HepG2 (cell line): ENCODE data around the gene C11orf68. TPM values are rescaled to one million over a fixed set of nuclear protein-coding genes. Genes with fewer than 3 reads are reported as not detected.

Source experiments
- AGO2 ChIP-seq: fragments of 200-400 bp; formaldehyde crosslinking; optimal IDR thresholded peaks from 2 replicates; pipeline ENCODE3; 2017; ENCODE audit warnings: mild to moderate bottlenecking, low read depth, low read length, moderate library complexity
- CREBL2 ChIP-seq: sonication (generic); formaldehyde crosslinking; IDR thresholded peaks from 2 replicates; pipeline ENCODE4 v1.8.1; 2023; ENCODE audit warnings: missing genetic modification reagents, mild to moderate bottlenecking, borderline replicate concordance
- DNMT3B ChIP-seq: conservative IDR thresholded peaks from 2 replicates; pipeline ENCODE4 v1.6.1; 2016; ENCODE audit warnings: missing biosample characterization, control low read depth
- EP300 ChIP-seq, 3 experiments: sonication (generic) in 1 of 3; formaldehyde crosslinking in 1 of 3; IDR thresholded peaks; 2 replicates each; pipeline versions ENCODE4 v1.5.1 to v1.6.1; 2011 to 2020; ENCODE audit warnings: low read depth in 2 of 3, low read length in 2 of 3, borderline replicate concordance in 1 of 3, improper control_type of control experiment in 1 of 3, mild to moderate bottlenecking in 1 of 3, missing genetic modification reagents in 1 of 3, moderate library complexity in 1 of 3
- GATAD2A ChIP-seq: IDR thresholded peaks from 2 replicates; pipeline ENCODE4 v1.6.1; 2016
- KDM2A ChIP-seq: sonication (generic); formaldehyde crosslinking; IDR thresholded peaks from 2 replicates; pipeline ENCODE4 v1.4.0; 2020; ENCODE audit warnings: low read depth, missing genetic modification reagents, borderline replicate concordance
- MEIS2 ChIP-seq: sonication (generic); formaldehyde crosslinking; IDR thresholded peaks from 2 replicates; pipeline ENCODE4 v1.9.0; 2021; ENCODE audit warnings: mild to moderate bottlenecking, missing genetic modification reagents
- MXI1 ChIP-seq: IDR thresholded peaks from 3 replicates; pipeline ENCODE4 v1.6.1; 2012; ENCODE audit warnings: low read depth, low read length, inconsistent platforms, borderline replicate concordance
- NFRKB ChIP-seq: fragments of 450-650 bp; IDR thresholded peaks from 2 replicates; pipeline ENCODE4 v1.6.1; 2017
- POGK ChIP-seq: sonication (generic); formaldehyde crosslinking; conservative IDR thresholded peaks from 2 replicates; pipeline ENCODE4 v1.8.0; 2022; ENCODE audit warnings: mild to moderate bottlenecking, moderate library complexity, missing genetic modification reagents
- PRDM10 ChIP-seq: sonication (generic); formaldehyde crosslinking; IDR thresholded peaks from 2 replicates; pipeline ENCODE4 v1.4.0; 2020; ENCODE audit warnings: low read depth, missing genetic modification reagents
- PRMT3 ChIP-seq: sonication (generic); formaldehyde crosslinking; IDR thresholded peaks from 2 replicates; pipeline ENCODE4 v1.8.1; 2022; ENCODE audit warnings: low read depth, mild to moderate bottlenecking, moderate library complexity, missing genetic modification reagents, borderline replicate concordance
- TSC22D2 ChIP-seq: sonication (generic); formaldehyde crosslinking; IDR thresholded peaks from 2 replicates; pipeline ENCODE4 v1.5.1; 2020; ENCODE audit warnings: missing genetic modification reagents, mild to moderate bottlenecking, borderline replicate concordance
- UBTF ChIP-seq: sonication (generic); formaldehyde crosslinking; IDR thresholded peaks from 2 replicates; pipeline ENCODE4 v1.4.0; 2020; ENCODE audit warnings: mild to moderate bottlenecking, missing genetic modification reagents
- ZFP36L1 ChIP-seq: sonication (generic); formaldehyde crosslinking; IDR thresholded peaks from 2 replicates; pipeline ENCODE4 v1.8.0; 2022; ENCODE audit warnings: mild to moderate bottlenecking, missing genetic modification reagents, moderate library complexity
- ZNF451 ChIP-seq: sonication (generic); formaldehyde crosslinking; IDR thresholded peaks from 2 replicates; pipeline ENCODE4 v1.5.0; 2020; ENCODE audit warnings: mild to moderate bottlenecking, missing genetic modification reagents
- ZNF503 ChIP-seq: sonication (generic); formaldehyde crosslinking; IDR thresholded peaks from 2 replicates; pipeline ENCODE4 v1.4.0; 2020; ENCODE audit warnings: missing genetic modification reagents
- ZNF670 ChIP-seq: sonication (generic); formaldehyde crosslinking; IDR thresholded peaks from 2 replicates; pipeline ENCODE4 v1.8.0; 2022; ENCODE audit warnings: mild to moderate bottlenecking, missing genetic modification reagents, borderline replicate concordance
- ZNF781 ChIP-seq: sonication (generic); formaldehyde crosslinking; IDR thresholded peaks from 2 replicates; pipeline ENCODE4 v1.5.1; 2020; ENCODE audit warnings: borderline replicate concordance, mild to moderate bottlenecking, missing genetic modification reagents; ENCODE audit errors: not compliant biosample characterization
- polyA plus RNA-seq, 8 experiments: library from polyadenylated mRNA; depleted of rRNA in 3 of 8; stranded (reverse) in 7 of 8; unstranded in 1 of 8; fragments of >200 nt; fragmentation: Illumina TruSeq in 4 of 8; extraction: Trizol in 4 of 8; gene quantifications; 2 replicates each; pipeline versions ENCODE4 v1.2.1 to v1.2.3, GENCODE V29; 2011 to 2016; ENCODE audit warnings: low read depth in 4 of 8, missing spikeins in 1 of 8, mixed read lengths in 1 of 8; ENCODE audit not compliant: insufficient read depth in 1 of 8
- total RNA-seq, 5 experiments: library from RNA; depleted of rRNA; stranded (reverse); fragments of >200 nt; fragmentation: Illumina TruSeq; extraction: Trizol; gene quantifications; 2 replicates each; pipeline ENCODE4 v1.2.3, GENCODE V29; 2016; ENCODE audit warnings: low read depth in 1 of 5

C11orf68 gene
- total and polyA plus RNA-seq, 2 of the 13 experiments (the other 11 are each of a cell fraction or from before 2014, with no cell fraction given): 8.4 to 28.3 TPM

- no peak for TF ChIP-seq POGK
- TF ChIP-seq AGO2: peak; percentile 93
- TF ChIP-seq MEIS2 (CRISPR knock-in tag): no peak
- TF ChIP-seq EP300 (IDR thresholded peaks at IDR 0.05; ENCODE audit: low read depth in 2 of 2, low read length in 2 of 2): peak in 1 of 2 experiments; percentile 28; a peak in 1 of 4 replicates
- TF ChIP-seq EP300 (CRISPR knock-in tag; IDR thresholded peaks at IDR 0.05; ENCODE audit: borderline replicate concordance): peak; percentile 41; the same call in 1 of the 2 replicates
- TF ChIP-seq GATAD2A (CRISPR knock-in tag): 0 out of 2 replicates have a peak, but pooled peaks have one; percentile 17
- TF ChIP-seq ZNF781 (CRISPR knock-in tag): no peak
- TF ChIP-seq UBTF (CRISPR knock-in tag): peak; percentile 16; the same call in 1 of the 2 replicates
- 0 out of 2 replicates have a peak, but pooled peaks have one; percentile 48 for TF ChIP-seq DNMT3B (CRISPR knock-in tag)
- peak; percentile 23; the same call in 1 of the 3 replicates for TF ChIP-seq MXI1
- no peak for TF ChIP-seq ZNF503 (CRISPR knock-in tag)
- no peak for TF ChIP-seq NFRKB
- TF ChIP-seq PRDM10: peak; percentile 75
- no peak for TF ChIP-seq ZFP36L1
- TF ChIP-seq ZNF670: no peak
- no peak for TF ChIP-seq PRMT3 (CRISPR knock-in tag)
- TF ChIP-seq CREBL2 (CRISPR knock-in tag): no peak
- no peak for TF ChIP-seq TSC22D2
- peak; percentile 83 for TF ChIP-seq KDM2A
- no peak for TF ChIP-seq ZNF451 (CRISPR knock-in tag)
Observed at GRCh38 chr11:65915821-65916251, 3.0 kb downstream of the C11orf68 start (continued).
